ENCODE measurements around the gene HIF3A.

GRCh38 chr19:46349311-46349993 lies 52.6 kb downstream of the HIF3A start:
- TF ChIP-seq ZNF274 (IDR thresholded peaks at IDR 0.05; ENCODE audit: low read depth, low read length) (no peak), YY1 (IDR thresholded peaks at IDR 0.05; ENCODE audit: insufficient read depth, insufficient read length) (no peak)
